Ureter (tissue), 1 donor: ENCODE measurements around the gene MARCHF3. TPM values are rescaled to one million over a fixed set of nuclear protein-coding genes. Genes with fewer than 3 reads are reported as not detected.
"Not testable (repeated sequence)": the region's sequence is repeated elsewhere in the genome, so short reads cannot be mapped to it uniquely, and the experiment has no call there.

Source experiments
- DNase-seq: peaks from one replicate; pipeline ENCODE4 v3.0.0-alpha.2; 2020; ENCODE audit warnings: low spot score
- total RNA-seq: library from RNA; stranded (reverse); gene quantifications from one replicate; pipeline ENCODE4 v1.2.4, GENCODE V29; 2023
- donor health status: DM: yes; HTN: yes; CAD: no.

The MARCHF3 gene
- total RNA-seq, 1 donor from 2014 or later, result 7.0 TPM

- DNase-seq, result no peak
Observed at GRCh38 chr5:126918615-126918957, 111.8 kb downstream of the MARCHF3 start.

GRCh38 chr5:126917918-126918614 lies 112.3 kb downstream of the MARCHF3 start:
- DNase-seq, result no peak

- no peak for DNase-seq
Observed at GRCh38 chr5:126915496-126915895, 114.9 kb downstream of the MARCHF3 start.

GRCh38 chr5:126914801-126915436 lies 115.4 kb downstream of the MARCHF3 start:
- DNase-seq, result no peak

- DNase-seq, result no peak
Observed at GRCh38 chr5:126912616-126913200, 117.7 kb downstream of the MARCHF3 start.

DNA sequence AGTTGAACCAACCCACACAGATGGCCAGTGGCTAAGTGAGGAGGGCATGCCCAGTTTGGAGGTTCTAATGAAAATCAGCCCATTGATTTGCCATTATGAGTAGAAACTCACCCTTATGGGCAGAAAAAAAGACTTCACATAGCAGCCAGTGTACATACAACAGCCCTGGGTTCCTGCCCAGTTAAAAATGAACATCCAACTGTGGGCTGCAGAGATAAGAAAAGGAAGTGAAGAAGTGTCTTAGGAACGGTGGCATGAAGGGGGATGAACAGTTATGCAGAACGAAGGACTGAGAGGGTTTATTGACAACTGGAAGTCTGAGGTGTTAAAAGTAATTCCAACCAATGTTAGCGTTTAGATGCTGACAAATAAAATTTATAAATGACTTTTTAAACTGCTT lies 118.4 kb downstream of the MARCHF3 start:
- no peak for DNase-seq

- DNase-seq, result no peak
Observed at GRCh38 chr5:126909856-126910255, 120.5 kb downstream of the MARCHF3 start.

DNA sequence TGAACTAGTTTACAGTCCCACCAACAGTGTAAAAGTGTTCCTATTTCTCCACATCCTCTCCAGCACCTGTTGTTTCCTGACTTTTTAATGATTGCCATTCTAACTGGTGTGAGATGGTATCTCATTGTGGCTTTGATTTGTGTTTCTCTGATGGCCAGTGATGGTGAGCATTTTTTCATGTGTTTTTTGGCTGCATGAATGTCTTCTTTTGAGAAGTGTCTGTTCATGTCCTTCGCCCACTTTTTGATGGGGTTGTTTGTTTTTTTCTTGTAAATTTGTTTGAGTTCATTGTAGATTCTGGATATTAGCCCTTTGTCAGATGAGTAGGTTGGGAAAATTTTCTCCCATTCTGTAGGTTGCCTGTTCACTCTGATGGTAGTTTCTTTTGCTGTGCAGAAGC lies 126.0 kb downstream of the MARCHF3 start:
- DNase-seq, result not testable (repeated sequence)

- DNase-seq, result no peak
Observed at GRCh38 chr5:126900796-126901195, 129.6 kb downstream of the MARCHF3 start.

- no peak for DNase-seq
Observed at GRCh38 chr5:126899476-126899875, 130.9 kb downstream of the MARCHF3 start.

- DNase-seq, result no peak
Observed at GRCh38 chr5:126897851-126898630, 132.3 kb downstream of the MARCHF3 start.

DNA sequence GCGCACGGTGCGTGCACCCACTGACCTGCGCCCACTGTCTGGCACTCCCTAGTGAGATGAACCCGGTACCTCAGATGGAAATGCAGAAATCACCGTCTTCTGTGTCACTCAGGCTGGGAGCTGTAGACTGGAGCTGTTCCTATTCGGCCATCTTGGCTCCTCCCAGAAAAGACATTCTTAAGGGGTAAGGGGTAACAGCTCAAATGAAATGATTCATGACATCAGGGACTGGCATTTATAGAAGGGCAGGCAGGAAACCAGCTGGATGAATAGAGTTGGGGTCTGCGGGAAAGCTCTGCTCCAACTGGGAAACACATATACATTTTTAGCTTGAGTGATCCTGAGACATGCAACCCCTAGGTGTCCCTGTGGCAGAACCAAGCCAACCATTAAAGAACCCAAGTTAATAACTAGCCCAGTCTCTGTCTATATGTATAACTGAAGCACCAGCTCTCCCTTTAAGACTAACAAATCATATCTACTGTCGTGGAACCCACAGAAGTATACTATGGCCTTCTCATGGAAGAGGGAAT lies 134.1 kb downstream of the MARCHF3 start:
- DNase-seq, result no peak

GRCh38 chr5:126895712-126896111 lies 134.6 kb downstream of the MARCHF3 start:
- not testable (repeated sequence) for DNase-seq

DNA sequence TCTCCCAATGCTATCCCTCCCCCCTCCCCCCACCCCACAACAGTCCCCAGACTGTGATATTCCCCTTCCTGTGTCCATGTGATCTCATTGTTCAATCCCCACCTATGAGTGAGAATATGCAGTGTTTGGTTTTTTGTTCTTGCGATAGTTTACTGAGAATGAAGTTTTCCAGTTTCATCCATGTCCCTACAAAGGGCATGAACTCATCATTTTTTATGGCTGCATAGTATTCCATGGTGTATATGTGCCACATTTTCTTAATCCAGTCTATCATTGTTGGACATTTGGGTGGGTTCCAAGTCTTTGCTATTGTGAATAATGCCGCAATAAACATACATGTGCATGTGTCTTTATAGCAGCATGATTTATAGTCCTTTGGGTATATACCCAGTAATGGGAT lies 139.9 kb downstream of the MARCHF3 start:
- DNase-seq, result not testable (repeated sequence)

DNA sequence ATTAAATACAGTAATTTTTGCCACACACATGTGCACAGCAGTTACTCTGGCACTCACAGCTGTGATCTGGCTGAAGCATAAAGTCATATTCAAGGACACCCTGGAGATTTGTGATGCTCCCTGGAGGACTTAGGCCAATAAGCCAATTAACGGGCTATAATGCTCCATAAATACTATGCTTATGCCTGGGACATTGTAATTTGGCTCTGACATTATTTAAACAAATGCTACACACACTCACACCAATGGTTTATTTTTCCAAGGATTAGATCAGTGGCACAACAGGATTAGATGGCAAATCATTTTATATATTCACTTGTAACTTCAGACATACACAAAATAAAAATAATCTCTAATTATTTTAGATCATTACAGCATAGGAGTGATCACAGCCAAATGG lies 142.2 kb downstream of the MARCHF3 start:
- no peak for DNase-seq

GRCh38 chr5:126884269-126884819 lies 146.0 kb downstream of the MARCHF3 start:
- no peak for DNase-seq

- no peak for DNase-seq
Observed at GRCh38 chr5:126883564-126884245, 146.7 kb downstream of the MARCHF3 start.

- DNase-seq, result no peak
Observed at GRCh38 chr5:126881821-126882600, 148.3 kb downstream of the MARCHF3 start.

- DNase-seq, result no peak
Observed at GRCh38 chr5:126878634-126879033, 151.7 kb downstream of the MARCHF3 start.

DNA sequence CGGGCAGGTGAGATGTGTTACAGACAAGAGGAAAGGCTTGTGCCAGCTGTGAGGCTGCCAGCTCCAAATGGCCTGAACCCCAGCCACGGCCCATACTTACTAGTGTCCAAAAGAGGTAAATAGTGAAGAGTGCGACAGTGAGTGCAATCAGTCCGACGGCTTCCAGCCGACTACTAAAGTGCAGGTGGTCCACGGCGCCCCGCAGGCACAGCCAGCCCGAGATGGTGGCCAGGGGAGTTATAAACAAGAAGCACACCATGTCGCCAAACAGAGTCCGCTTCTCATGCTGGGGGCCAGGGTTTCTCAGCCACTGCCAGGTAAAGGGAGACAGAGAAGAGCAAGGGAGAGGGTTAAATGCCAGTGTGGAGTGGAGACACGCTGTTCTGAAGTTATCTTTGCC lies 152.3 kb downstream of the MARCHF3 start:
- DNase-seq, result no peak

DNA sequence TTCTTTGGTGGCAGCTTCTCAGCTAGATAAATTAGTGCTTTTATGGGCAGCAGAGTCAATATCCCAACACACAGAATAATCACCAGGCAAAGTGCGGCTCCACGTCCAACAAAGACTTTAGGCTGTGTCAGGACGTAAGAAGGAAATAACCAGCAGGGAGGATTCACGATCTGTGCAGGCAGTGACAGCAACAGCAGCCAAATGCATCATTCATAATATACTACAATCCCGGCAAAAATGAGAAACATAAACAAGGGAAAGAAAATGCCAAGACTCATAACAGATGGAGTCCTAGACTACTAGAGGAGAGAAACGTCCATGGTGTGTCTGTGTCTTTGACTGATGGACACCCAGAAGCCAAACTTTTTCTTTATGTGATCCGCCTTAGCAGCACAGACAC lies 152.8 kb downstream of the MARCHF3 start:
- no peak for DNase-seq
